DND-41 (cell line): ENCODE measurements around the gene DUSP6.

Experiments used
- ATAC-seq: fragments of 200-7000 bp; cut with Tn5 transposase; 3 replicates; pipeline ENCODE4 v1.9.1; 2021; ENCODE audit warnings: low read depth; ENCODE audit not compliant: insufficient read depth
- DNase-seq: peaks from one replicate; pipeline ENCODE4 v3.0.0-alpha.2; 2020
- H2AFZ ChIP-seq: 2 replicates; pipeline ENCODE4 v1.6.0; 2012; ENCODE audit warnings: low read depth, low read length
- H3K27ac ChIP-seq: 2 replicates; pipeline ENCODE4 v1.5.1; 2012; ENCODE audit warnings: low read length, inconsistent platforms
- H3K27me3 ChIP-seq: fragments of 200-600 bp; sonication (generic); 2 replicates; pipeline ENCODE4 v1.6.0; 2012; ENCODE audit warnings: low read length, mild to moderate bottlenecking, inconsistent platforms; ENCODE audit not compliant: insufficient read depth, poor library complexity
- H3K36me3 ChIP-seq: 2 replicates; pipeline ENCODE4 v1.5.1; 2012; ENCODE audit warnings: low read length, inconsistent platforms; ENCODE audit not compliant: insufficient read depth
- H3K4me1 ChIP-seq: 2 replicates; pipeline ENCODE4 v1.5.1; 2012; ENCODE audit warnings: mild to moderate bottlenecking, low read length; ENCODE audit not compliant: insufficient read depth
- H3K4me2 ChIP-seq: 2 replicates; pipeline ENCODE4 v1.6.0; 2012; ENCODE audit warnings: mild to moderate bottlenecking, moderate library complexity, low read length, inconsistent platforms; ENCODE audit not compliant: insufficient read depth
- H3K4me3 ChIP-seq, 2 experiments: fragments of 200-600 bp in 1 of 2; shearing (Covaris generic) in 1 of 2; 2 replicates each; pipeline ENCODE4 v1.5.1; 2012 to 2016; ENCODE audit warnings: inconsistent platforms in 2 of 2, low read length in 2 of 2, mild to moderate bottlenecking in 2 of 2, low read depth in 1 of 2, moderate library complexity in 1 of 2
- H3K79me2 ChIP-seq: 2 replicates; pipeline ENCODE4 v1.6.0; 2012; ENCODE audit warnings: low read length, inconsistent platforms; ENCODE audit not compliant: insufficient read depth
- H3K9ac ChIP-seq: 2 replicates; pipeline ENCODE4 v1.6.0; 2012; ENCODE audit warnings: low read depth, mild to moderate bottlenecking, inconsistent platforms, low read length, moderate library complexity
- H3K9me3 ChIP-seq: 2 replicates; pipeline ENCODE4 v1.5.1; 2012; ENCODE audit warnings: low read length, moderate library complexity, mild to moderate bottlenecking, inconsistent platforms; ENCODE audit not compliant: insufficient read depth, severe bottlenecking
- H4K20me1 ChIP-seq: 2 replicates; pipeline ENCODE4 v1.6.0; 2012; ENCODE audit warnings: low read length; ENCODE audit not compliant: insufficient read depth
- CTCF ChIP-seq: IDR thresholded peaks from 2 replicates; pipeline ENCODE4 v1.5.1; 2012; ENCODE audit warnings: borderline replicate concordance, low read length, moderate library complexity, mild to moderate bottlenecking; ENCODE audit not compliant: poor library complexity, severe bottlenecking; ENCODE audit errors: extremely low read depth
- EZH2 ChIP-seq: IDR thresholded peaks from 3 replicates; pipeline ENCODE4 v1.6.1; 2012; ENCODE audit warnings: borderline replicate concordance, low read depth, mild to moderate bottlenecking, moderate library complexity, low read length, inconsistent platforms; ENCODE audit not compliant: severe bottlenecking

The DUSP6 gene

GRCh38 chr12:89307474-89308253 is 44.6 kb downstream of the DUSP6 start:
- Histone ChIP-seq H3K9ac (no peak overlapping the region), H3K4me1 (peaks cover 19% of the 10 kb centered on the region), H3K27me3 (no peaks in the 10 kb centered on the region), H3K79me2 (no peaks in the 10 kb centered on the region), H3K4me2 (no peak overlapping the region), H3K27ac (peak overlapping the region; percentile 61; the same call in 1 of the 2 replicates), H3K4me3 (no peak overlapping the region), H2AFZ (no peak overlapping the region; the same call in 1 of the 2 replicates), H4K20me1 (no peaks in the 10 kb centered on the region), H3K36me3 (no peaks in the 10 kb centered on the region), H3K9me3 (no peaks in the 10 kb centered on the region)
- TF ChIP-seq EZH2 (no peak), CTCF (no peak)
- DNase-seq, result no peak
- no peak for ATAC-seq

- TF ChIP-seq CTCF, result no peak
- no peaks in the 10 kb centered on the region for H3K9me3 ChIP-seq
- H3K9ac ChIP-seq, result no peak overlapping the region
- H3K27me3 ChIP-seq, result no peaks in the 10 kb centered on the region
- peak; percentile 71 for ATAC-seq
- no peaks in the 10 kb centered on the region for H3K79me2 ChIP-seq
- DNase-seq, result no peak
- no peak overlapping the region; the same call in 1 of the 2 replicates for H2AFZ ChIP-seq
- peaks cover 19% of the 10 kb centered on the region for H3K4me1 ChIP-seq
- H3K36me3 ChIP-seq, result no peaks in the 10 kb centered on the region
- H3K4me2 ChIP-seq, result no peak overlapping the region
- peak overlapping the region; percentile 61 for H3K27ac ChIP-seq
- no peaks in the 10 kb centered on the region for H4K20me1 ChIP-seq
- H3K4me3 ChIP-seq, result no peak overlapping the region
Measured at GRCh38 chr12:89306827-89307473, 45.4 kb downstream of the DUSP6 start.

GRCh38 chr12:89305373-89305772 is 46.9 kb downstream of the DUSP6 start:
- Histone ChIP-seq H3K79me2 (no peaks in the 10 kb centered on the region), H2AFZ (no peak overlapping the region), H3K36me3 (no peaks in the 10 kb centered on the region), H3K4me1 (peaks cover 19% of the 10 kb centered on the region), H3K4me2 (no peak overlapping the region), H3K27ac (no peak overlapping the region), H4K20me1 (no peaks in the 10 kb centered on the region), H3K27me3 (no peaks in the 10 kb centered on the region), H3K9ac (no peak overlapping the region), H3K4me3 (no peak overlapping the region), H3K9me3 (no peaks in the 10 kb centered on the region)
- DNase-seq (no peak), ATAC-seq (no peak)
- no peak for TF ChIP-seq EZH2
- no peak for TF ChIP-seq CTCF
